GM18951 (cell line): ENCODE measurements around the gene COL13A1.

ENCODE experiments used
- POLR2A ChIP-seq: IDR thresholded peaks from 4 replicates; pipeline ENCODE4 v1.6.1; 2011; ENCODE audit warnings: mild to moderate bottlenecking; ENCODE audit not compliant: insufficient read length, insufficient read depth; ENCODE audit errors: extremely low read depth
- in situ Hi-C: fragments of 300-500 bp; cut with MboI; formaldehyde crosslinking; loops from one replicate; pipeline ENCODE4 v1.12.0; 2022; ENCODE audit warnings: low sequenced_read_pairs, mixed read lengths, inconsistent platforms; ENCODE audit not compliant: unreplicated experiment

COL13A1 gene

DNA sequence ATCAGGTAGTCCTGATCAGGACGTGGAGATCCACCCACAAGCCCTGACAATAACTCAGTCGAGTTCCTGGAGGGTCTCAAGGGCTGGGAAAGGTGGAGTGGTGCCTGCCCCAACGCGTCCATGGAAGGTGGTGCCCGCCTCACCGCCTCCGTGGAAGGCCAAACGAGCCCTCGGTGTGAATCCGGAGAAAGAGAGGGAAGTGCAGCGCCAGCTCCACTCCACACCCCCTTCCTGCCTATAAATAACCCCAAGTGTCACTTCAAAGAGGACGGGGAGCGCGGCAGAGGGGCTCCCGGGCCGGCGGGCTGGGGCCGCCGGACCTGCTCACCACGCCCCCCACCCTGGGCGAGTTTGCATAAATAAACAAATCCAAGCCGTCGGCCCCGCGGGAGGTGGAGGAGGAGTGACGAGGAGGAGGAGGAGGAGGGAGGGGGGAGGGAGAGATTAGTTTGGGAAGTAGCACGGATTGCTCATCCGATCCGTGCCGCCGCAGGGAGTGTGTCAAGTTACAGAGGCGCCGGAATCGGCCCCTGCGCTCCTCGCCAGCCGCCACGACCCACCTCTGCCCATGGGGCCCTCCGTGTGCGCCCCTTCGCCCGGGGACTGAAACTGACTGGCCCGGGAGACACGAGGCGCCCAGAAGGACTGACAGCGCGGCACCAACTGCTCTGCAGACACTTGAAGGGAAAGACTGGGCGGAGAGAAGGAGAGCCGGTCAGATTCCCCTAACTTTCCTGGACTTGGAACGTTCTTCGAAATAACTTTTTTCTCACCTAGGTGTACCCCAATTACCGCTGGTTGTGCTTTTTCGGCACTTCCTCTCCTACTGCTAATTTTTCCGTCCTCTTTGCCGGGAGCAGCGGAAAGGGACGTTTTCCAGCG lies at the start of gene COL13A1:
Gene COL13A1 (plus strand): TSS at position 473 of the 882 bp plus-strand sequence. CDS start 518 bp downstream, outside the sequence.
- no peak for TF ChIP-seq POLR2A
- in situ Hi-C loops = no loop called here

DNA sequence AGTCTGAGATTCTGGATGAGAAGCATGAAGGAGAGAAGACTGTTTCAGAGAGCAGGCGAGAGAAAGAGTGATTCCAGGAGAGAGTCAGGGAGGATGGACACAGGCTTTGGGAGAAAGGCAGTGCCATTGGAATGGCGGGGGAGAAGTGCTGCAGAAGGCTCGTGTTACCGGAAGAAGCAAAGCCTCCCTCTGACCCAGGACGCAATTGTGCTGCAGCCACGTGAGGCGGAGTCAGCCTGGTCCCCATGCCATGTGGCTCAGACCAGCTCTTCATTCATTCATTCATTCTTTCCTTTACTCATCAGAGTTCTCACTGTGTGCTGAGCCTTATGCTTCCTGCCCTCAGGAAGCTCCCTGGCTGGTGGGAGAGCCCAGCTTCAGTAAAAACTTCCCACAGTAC lies 49.2 kb upstream of the COL13A1 start:
- TF ChIP-seq POLR2A = no peak
- in situ Hi-C loops = no loop called here

DNA sequence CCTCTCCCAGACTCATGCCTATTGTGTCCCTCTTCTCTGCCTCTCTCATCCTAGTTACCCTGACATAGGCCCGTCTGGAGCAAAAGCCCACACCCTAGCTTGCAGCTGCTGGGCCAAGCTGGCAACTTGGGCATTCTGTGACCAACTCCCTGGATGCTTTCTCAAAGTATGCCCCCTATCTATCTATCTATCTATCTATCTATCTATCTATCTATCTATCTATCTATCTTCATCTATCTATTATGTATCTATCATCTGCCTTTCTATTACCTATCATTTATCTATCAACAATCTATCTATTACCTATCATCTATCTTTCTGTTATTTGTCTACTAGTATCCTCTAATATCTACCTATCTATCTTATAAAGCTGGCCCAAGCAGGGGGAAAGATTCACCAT lies 45.4 kb upstream of the COL13A1 start:
- in situ Hi-C loops = no loop called here
- TF ChIP-seq POLR2A = no peak

GRCh38 chr10:69757206-69757552 lies 44.5 kb upstream of the COL13A1 start:
- in situ Hi-C loops = no loop called here
- TF ChIP-seq POLR2A = no peak

- TF ChIP-seq POLR2A = no peak
- in situ Hi-C loops = no loop called here
Measured at GRCh38 chr10:69757553-69758309, 44.0 kb upstream of the COL13A1 start.

GRCh38 chr10:69758310-69758728 lies 43.4 kb upstream of the COL13A1 start:
- in situ Hi-C loops = no loop called here
- no peak for TF ChIP-seq POLR2A

DNA sequence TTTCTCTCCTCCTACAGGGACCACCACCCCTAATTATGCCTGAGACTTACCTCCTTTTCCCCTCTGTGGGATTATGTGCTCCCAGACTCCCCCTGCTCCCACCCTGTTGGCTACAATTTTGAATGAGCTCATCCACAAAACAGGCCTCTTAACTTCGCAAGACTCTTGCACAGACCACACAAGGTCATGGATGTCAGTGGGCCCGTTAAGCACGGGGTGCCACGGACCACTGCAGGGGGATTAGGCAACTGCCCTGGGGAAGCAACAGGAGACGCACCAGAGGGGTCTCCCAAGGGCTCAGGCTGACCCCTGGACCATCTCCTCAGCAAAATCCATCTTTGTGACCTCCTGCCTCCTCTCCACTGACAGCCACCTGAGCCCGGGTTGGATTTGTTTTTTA lies 42.1 kb upstream of the COL13A1 start:
- TF ChIP-seq POLR2A = no peak
- in situ Hi-C loops = no loop called here

DNA sequence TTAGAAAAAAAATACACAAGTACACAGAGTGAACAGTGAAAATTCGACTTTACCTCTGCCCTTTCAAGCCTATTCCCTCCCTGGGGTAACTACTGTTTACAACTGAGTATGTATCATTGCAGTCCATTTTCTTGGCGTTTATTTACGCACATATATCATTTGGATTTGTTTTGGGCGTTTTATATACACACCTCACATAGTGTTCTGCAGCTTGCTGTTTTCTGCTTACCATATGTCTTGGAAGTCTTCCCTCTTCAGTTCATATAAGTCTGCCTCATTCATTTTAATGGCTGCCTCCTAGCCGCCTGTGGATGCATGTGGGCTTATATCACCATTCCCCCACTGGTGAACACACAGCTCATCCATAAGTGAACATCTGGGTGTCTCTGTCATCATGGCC lies 41.6 kb upstream of the COL13A1 start:
- TF ChIP-seq POLR2A = no peak
- in situ Hi-C loops = no loop called here

GRCh38 chr10:69761320-69761719 lies 40.4 kb upstream of the COL13A1 start:
- no peak for TF ChIP-seq POLR2A

GRCh38 chr10:69766161-69766910 lies 35.4 kb upstream of the COL13A1 start:
- TF ChIP-seq POLR2A = no peak
- in situ Hi-C loops = no loop called here

More at GRCh38 chr10:69761320-69761719, 40.4 kb upstream of the COL13A1 start:
- in situ Hi-C loops = no loop called here

GRCh38 chr10:69767793-69768192 lies 33.9 kb upstream of the COL13A1 start:
- in situ Hi-C loops = no loop called here
- no peak for TF ChIP-seq POLR2A

- in situ Hi-C loops = no loop called here
- TF ChIP-seq POLR2A = no peak
Measured at GRCh38 chr10:69768386-69768785, 33.3 kb upstream of the COL13A1 start.

DNA sequence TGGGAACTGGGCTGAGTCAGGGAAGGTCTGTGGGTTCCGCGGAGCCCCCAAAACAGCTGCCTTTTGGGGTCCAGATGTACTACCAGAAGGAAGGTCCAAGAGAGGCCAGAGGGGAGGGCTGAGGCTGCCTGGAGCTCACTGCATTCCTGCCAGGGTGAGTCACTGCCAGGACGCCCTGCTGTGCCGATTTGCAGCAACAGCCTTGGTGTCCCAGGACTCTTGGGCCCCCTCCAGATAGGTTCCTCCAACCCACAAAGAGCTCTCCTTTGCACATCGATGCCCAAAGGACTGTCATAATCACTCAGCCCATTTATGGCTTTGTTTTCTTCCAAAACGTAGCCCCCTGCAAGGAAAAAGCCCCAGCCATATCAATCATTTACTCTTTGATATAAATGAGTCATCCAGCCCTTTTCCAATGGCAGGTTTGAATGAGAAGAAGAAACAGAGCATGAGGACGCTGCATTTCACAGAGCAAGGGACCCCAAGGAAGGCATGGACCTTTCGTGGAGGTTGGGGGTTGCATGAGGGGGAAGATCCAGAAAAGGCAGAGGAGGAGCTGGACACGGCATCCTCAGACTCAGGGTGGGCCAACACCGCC lies 32.2 kb upstream of the COL13A1 start:
- TF ChIP-seq POLR2A = no peak
- in situ Hi-C loops = no loop called here
